SKM-1 (cell line): ENCODE measurements around the gene KIAA1958.

Source experiments
- DNase-seq: peaks from one replicate; lab custom pipeline; 2025; ENCODE audit not compliant: unreplicated experiment; lab: John Stamatoyannopoulos, UW

The KIAA1958 gene

DNA sequence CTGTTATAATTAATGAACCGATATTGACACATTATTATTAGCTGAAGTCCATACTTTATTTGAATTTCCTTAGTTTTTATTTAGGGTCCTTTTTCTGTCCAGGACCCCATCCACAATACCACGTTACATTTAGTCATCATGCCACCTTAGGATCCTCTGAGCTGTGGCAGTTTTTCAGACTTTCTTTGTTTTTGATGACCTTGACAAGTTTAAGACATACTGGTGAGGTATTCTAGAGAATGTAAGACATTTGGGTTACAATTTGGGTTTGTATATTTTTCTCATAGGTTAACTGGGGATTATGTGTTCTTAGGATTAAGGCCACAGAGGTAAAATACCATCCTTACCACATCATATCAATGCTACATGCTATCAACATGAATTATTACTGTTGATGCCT, 42.7 kb downstream of the KIAA1958 start:
- DNase-seq, result no peak

DNA sequence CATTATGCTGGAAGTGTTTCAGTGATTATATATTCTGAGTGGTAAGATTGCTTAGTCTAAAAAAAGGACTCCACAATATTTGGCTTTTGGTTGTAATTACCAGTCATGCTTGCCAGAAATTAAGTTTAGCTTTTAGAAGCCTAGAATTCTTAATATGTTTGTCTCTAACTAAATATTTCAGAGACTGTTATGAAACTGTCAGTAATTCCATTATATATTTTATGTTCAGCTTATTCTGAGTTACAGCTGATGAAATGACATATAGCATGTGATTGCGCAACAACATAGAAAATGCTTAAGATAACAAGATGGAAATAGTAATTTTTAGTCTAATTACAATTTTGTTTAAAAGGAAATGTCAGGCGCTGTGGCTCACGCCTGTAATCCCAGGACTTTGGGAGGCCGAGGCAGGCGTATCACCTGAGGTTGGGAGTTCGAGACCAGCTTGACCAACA, 44.2 kb downstream of the KIAA1958 start:
- no peak for DNase-seq

DNA sequence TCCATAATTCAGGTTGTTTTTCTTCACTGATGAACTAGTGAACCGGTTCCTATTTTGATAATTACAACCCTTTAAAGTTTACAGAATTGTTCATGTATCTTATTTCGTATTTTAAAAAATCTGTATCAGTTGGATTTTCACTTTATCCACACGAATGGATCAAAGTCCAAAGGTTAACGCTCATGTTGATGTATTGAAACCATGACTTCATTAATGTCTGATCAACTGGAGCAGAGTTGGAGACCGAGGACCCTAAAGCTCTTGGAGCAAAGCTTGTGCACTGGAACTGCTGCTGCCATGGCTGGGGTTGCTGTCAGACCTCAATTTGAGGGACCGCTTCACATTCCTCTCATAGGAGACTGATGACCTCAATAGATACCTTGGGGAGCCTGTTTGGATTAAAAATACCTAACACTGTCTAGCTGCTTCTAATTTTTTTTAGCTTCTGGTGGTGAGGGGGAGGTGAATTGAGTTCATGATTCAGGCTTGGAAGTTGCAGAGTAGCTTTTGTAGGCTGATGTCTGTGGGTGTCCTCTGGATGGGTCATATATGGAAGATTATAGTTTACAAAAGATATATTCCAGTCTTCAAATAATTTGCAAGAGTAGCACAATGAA, 45.1 kb downstream of the KIAA1958 start:
- DNase-seq, result no peak

DNA sequence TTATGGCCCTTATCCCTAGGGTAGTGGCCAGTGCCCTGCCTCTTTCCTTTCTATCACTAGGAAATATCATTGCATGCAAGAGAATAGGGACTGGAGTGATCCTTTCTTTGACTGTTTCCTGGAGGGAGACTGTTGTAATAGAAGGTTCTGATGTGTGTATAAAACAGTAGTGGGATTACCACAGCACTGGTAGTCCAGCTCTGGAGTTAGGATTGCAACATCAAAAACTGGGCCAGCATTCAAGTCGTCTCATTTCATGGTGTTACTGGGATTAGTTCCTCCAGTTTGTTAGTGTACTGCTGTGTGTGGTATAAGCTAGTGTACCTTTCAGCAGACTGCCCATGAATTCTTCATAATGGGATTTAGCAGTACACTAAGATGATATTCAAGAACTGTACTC, 45.8 kb downstream of the KIAA1958 start:
- DNase-seq, result no peak

DNA sequence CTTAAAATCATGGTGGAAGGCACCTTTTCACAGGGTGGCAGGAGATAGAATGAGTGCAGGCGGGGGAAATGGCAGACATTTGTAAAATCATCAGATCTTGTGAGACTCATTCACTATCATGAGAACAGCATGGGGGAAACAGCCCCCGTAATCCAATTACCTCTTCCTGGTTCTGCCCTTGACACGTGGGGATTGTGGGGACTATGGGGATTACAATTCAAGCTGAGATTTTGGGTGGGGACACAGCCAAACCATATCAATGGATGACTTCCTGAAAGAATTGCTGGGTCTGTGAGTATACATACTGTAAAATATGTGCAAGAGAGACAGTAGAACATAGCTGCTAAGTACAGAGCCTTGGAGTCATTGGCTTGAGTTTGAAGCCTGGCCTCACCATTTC, 47.0 kb downstream of the KIAA1958 start:
- no peak for DNase-seq

DNA sequence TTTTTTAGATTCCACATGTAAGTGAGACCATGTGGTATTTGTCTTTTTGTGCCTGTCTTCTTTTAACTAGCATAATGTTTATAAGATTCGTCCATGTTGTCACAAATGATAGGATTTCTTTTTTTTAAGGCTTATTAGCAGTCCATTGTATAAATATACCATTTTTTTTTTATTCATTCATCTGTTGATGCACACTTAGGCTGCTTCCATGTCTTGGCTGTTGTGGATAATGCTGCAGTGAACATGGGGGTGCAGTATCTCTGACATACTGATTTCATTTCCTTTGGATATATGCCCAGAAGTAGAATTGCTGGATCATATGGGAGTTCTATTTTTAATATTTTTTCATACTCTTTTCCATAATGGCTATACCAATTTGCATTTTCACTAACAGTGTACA, 48.7 kb downstream of the KIAA1958 start:
- DNase-seq, result no peak

DNA sequence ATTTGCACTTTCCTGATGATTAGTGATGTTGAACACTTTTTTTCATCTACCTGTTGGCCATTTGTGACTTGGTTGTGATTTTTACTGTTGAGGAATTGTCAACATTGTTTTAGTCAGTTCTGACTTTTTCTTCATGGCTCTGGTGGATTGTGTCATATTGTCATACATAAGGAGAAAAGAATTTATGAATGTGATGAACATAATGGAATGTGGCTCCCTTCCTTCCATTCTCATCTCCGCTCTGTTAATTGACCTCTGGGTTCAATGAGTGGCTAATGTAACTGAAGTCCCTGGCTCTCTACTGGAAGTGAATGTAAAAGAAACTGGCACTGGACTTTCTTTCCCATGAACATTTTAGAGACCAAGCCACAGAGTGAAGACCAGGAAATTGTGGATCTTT, 49.2 kb downstream of the KIAA1958 start:
- no peak for DNase-seq

DNA sequence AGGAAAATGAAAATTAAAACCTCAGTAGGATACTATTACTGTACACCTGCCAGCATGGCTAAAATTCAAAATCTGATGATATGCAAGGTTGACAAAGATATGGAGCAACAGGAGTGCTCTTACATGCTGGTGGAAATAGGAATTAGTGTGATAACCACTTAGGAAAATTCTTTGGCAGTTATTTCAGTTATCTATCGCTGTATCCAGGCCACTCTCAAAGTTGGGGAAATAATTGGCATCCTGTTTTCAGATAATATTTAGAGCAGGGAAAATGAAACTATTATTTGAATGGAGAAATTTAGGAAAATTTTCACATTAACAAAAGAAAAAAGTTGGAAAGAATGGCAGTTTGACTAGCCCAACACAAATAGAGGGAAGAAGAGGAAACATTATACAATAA, 50.9 kb downstream of the KIAA1958 start:
- no peak for DNase-seq

DNA sequence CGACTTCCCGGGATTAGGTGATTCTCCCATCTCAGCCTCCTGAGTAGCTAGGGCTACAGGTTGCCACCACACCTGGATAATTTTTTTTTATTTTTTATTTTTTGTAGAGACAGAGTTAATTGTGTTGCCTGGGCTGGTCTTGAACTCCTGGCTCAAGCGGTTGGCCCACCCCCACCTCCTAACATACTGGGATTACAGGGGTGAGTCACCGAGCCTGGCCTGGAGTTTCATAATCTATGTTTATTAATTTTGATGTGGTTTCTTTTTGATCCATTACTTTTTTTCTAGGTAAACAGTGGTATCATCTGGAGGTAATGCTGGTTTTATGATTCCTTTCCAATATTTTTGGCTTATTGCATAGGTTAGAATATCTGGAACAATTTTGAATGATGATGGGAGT, 54.2 kb downstream of the KIAA1958 start:
- DNase-seq, result no peak

DNA sequence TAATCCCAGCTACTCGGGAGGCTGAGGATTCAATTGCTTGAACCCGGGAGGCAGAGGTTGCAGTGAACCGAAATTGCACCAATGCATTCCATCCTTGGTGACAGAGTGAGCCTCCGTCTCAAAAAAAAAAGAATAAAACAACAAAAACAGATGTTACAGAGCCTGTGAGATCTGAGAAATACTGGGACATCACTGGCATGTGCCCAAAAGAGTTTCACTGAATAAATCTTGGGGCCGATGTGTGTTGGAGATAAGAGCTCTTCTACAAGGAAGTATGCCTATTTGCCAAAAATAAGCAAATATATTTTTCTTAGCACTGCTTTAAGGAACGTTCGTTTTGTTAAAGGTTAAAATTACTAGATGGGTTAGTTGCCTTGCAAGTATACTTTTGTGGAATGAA, 55.1 kb downstream of the KIAA1958 start:
- DNase-seq, result no peak

DNA sequence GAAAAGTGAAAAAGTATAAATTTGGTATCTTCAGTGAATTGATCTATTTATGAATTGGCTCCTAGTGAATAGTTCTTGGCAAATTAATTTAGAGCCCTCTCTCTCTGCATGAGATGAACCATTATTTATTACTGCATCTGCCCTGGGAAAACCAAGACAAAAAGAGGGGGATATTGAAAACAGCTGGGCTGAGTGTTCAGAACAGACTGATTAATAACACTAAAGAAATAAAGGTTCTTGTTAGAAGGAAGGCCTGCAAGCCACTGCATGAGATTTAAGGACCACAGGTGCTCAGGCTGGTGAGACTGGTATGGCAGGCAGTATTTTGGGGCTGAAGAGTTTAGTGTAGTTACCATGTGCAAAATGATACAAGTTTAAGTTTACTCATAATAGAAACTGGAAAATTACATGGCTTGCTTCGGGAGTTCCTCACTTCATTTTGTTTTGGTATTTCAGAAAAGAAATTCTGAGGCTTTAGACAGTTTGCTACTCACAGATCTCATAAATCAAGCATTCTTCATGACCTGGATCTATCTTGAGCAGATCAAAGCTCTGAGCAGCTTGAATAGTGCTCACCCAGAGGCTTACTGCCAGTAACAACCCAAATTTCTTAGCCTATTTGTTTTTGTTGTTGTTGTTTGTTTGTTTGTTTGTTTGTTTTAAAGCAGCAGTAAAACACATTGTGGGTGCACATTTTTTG, 56.1 kb downstream of the KIAA1958 start:
- no peak for DNase-seq

DNA sequence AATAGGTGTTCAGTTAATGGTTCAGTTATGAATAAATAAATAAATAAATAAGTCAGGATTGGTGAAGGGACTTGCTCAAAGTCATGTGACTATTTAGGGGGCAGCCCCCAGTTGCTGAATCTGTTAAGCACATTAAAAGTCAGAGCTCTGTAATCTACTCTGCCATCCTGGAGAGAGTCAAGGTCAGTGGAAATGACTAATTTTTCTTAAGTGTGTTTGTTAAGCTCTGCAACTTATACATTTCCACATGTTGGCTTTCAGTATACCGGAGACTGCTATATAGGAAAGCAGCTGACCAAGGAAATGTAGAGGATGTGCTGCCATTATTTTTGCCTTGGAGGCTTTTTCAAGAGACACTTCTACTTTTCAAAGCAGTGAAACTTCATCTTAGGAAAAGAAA, 57.9 kb downstream of the KIAA1958 start:
- DNase-seq, result no peak

DNA sequence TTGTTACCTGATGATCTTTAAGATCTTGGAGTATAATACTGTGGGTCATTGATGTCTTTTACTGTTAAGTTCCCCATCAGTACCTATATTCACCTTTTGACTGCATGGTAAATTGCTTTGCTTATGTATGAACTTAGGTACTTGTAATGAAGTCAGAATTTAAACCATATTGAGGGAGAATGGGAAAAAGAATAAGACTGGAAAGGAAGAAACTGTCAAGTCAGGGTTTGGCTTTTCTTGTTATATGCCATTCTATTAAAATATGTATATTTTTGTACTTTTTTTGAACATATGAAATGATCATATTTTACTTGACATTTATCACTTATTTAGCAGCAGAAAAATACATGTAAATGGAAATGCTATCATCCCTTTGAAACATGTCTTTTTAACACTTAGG, 58.6 kb downstream of the KIAA1958 start:
- no peak for DNase-seq

DNA sequence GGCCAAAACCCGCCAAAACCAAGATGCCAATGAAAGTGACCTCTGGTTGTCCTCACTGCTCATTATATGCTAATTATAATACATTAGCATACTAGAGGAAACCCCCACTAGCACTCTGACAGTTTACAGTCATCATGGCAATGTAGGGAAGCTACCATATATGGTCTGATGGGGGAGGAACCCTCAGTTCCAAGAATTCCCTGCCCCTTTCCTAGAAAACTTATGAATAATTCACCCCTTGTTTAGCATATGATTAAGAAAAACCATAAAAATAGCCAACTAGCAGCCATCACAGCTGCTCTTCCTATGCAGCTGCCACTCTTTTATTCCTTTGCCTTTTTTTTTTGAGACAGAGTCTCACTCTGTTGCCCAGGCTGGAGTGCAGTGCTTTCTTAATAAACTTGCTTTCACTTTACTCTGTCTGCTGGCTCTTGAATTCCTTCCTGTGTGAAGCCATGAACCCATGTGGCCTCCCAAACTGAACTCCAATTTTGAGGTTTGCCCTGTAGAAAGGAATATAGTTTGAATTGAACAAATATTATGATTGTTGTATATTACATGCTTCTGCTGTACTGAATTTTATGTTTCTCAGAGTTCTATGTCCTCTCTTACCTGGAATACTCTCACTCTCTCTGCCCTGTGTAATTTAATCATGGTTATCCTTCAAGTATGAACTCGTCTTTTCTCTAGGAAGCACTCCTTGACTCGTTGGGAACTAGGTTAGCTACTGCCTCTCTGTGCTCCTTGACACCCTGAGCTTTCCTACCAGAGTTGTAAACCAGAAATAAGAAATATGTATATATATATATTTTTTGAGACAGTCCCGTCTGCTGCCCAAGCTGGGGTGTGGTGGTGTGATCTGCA, 59.8 kb downstream of the KIAA1958 start:
- DNase-seq, result no peak

DNA sequence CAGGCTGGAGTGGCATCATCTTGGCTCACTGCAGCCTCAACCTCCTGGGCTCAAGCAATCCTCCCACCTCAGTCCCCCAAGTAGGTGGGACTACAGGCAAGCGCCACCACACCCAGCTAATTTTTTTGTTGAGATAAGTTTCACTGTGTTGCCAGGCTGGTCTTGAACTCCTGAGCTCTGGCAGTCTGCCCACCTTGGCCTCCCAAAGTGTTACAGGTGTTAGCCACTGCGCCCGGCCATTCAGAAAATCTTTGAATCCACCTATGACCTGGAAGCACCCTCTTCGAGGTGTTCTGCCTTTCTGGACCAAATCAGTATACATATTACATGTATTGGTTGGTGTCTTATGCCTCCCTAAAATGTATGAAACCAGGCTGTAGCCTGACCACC, 61.4 kb downstream of the KIAA1958 start:
- no peak for DNase-seq

DNA sequence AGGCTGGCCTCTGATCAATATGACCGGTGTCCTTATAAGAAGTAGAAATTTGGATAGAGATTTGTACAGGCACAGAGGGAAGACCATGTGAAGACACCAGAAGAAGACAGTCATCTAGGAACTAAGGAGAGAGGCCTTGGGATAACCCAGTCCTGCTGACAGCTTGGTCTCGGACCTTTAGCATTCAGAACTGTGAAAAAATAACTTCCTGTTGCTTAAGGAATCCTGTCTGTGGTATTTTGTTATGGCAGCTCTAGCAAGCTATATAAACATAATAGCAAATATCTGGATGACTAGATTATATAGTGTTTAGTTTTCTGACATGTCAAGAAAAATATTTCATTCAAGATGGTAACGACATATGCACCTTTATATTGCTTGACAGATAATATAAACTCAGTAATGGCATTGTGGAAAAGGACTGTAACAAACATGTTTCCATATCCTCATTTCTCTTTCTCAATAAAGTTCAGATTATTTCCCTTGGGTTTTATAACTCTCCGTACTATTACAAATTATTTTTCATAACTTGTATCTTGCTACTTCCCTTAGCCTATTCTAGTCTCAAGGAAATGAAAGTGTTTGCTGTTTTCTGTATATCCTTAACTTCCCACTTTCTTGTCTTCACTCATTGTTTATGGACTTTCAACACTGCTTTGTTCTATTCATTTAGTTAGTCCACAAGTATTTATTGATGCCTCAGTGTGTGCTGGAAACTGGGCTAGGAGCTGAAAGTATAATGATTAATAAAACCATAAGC, 62.4 kb downstream of the KIAA1958 start:
- no peak for DNase-seq

DNA sequence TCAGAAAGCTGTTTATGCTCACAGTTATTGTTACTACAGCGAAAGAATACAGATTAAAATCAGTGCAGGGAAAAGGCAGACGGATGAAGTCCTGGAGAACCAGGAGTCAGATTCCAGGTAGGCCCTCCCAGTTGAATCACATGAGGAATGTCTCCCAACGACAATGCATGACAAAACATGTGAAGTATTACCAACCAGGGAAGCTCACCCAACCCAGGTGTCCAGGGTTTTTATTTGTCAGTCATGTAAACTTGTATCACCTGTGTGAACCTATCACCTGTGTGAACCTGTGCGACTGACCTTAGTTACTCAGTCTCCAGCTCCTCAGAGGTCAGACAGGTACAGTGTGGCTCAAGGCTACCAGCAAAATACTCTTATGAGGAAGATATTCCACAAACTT, 63.9 kb downstream of the KIAA1958 start:
- DNase-seq, result no peak

DNA sequence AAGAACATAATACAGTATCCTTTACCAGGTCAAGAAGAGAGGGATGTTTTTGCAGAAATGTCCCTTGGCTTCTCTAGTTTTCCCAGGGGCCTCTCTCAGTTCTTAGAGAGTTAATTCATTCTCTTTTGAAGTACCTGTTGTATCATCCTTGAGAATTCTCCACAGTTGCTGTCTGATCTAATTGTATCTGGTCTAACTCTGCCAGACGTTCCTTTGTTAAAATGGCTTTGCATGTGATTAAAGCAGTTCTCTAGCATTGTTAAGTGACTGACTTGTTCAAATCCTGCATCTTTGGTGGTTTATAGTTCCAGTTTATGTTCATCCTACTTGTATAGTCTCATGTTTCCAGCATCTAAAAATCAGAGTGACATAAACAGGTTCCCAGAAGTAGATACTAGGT, 65.0 kb downstream of the KIAA1958 start:
- no peak for DNase-seq

DNA sequence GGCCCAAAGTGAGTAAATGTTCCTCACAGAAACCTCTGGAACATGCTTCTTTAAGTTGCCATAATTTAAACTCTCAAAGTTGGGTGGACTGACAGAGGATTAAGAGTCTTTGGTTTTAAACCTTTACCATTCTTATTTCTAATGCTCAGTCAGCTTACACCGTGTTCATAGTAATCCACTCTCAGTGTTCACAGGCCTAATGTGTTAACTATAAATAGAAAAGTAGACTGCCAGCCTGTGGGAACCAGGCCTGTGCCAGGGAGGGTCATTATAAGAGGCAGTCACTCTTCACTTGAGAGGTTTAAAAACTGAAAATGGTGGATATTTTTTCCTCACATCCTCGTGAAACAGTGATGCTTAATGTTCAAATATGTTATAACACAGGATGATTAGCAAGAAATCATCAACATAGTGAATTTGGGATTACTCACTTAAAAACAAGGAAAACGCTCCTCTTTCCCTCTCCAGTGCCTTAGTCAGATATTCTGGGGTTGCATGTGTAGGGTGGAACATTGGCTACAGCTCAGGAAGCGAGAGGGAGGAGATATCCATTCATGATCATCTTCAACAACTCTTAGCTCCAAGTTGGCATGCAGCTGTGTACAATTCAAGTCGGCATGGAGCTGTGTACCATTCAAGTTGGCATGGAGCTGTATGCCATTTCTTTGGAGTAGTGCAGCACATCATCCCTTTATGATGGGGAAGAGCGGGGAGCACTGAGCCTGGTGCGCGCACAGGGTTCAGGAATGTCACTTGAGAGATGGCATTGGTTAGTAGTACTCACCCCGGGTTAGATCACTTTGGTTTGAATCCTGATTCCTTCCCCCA, 65.8 kb downstream of the KIAA1958 start:
- no peak for DNase-seq

DNA sequence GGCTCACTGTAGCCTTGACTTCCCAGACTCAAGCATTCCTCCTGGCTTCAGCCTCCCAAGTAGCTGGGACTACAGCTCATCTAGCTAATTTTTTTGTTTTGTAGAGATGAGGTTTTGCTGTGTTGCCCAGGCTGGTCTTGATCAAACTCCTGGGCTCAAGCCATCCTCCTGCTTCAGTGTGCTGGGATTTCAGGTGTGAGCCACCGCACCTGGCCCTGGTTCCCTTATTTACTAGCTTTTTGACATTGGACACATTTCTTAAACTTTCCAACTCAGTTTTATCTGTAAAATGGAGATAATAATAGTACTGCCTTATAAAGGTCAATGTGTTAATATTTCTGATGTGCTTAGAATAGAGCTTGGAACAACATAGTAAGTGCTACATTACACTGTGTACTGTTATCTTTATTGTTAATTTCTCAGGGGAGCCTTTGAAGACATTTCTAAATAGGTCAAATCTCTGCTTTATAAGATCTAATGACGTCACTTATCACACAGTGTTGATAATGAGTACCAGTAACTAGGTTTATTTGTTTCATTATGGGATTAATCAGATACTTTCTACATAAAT, 66.7 kb downstream of the KIAA1958 start:
- DNase-seq, result no peak
